Prostate gland (tissue), 2 donors: ENCODE data around the gene GLIPR1L1. TPM values are rescaled to one million over a fixed set of nuclear protein-coding genes. Genes with fewer than 3 reads are reported as not detected.

ENCODE experiments used
- DNase-seq: peaks from one replicate; pipeline ENCODE4 v3.0.0-alpha.2; 2019; ENCODE audit warnings: low spot score
- H3K27ac ChIP-seq, 2 donors: fragments of 200-600 bp; sonication (generic); 2 replicates each; pipeline ENCODE4 v1.5.1; 2017 to 2019
- H3K27me3 ChIP-seq: fragments of 200-600 bp; sonication (generic); replicated peaks from 2 replicates; pipeline ENCODE4 v1.5.1; 2019; ENCODE audit not compliant: insufficient read depth
- H3K36me3 ChIP-seq, 2 donors: fragments of 200-600 bp; sonication (generic); 1 replicate in 1 of 2; 2 replicates in 1 of 2; pipeline versions ENCODE4 v1.5.1 to v1.8.1; 2017 to 2019
- H3K4me1 ChIP-seq: fragments of 200-600 bp; sonication (generic); replicated peaks from 2 replicates; pipeline ENCODE4 v1.5.1; 2019
- H3K4me3 ChIP-seq, 2 donors: fragments of 200-600 bp; sonication (generic); 2 replicates each; pipeline ENCODE4 v1.5.1; 2017 to 2019
- H3K9me3 ChIP-seq: fragments of 200-600 bp; sonication (generic); 2 replicates; pipeline ENCODE4 v1.5.1; 2017
- POLR2A ChIP-seq: fragments of 450-650 bp; IDR thresholded peaks from one replicate; pipeline ENCODE4 v1.6.1; 2016; ENCODE audit warnings: antibody characterized with exemption, mild to moderate bottlenecking
- POLR2AphosphoS5 ChIP-seq: sonication (generic); formaldehyde crosslinking; IDR thresholded peaks from one replicate; pipeline ENCODE4 v1.6.1; 2017; ENCODE audit warnings: antibody characterized with exemption
- WGBS: methylation state at CpG from one replicate; pipeline ENCODE4 v1.1.5; 2018; 5-methylcytosine and 5-hydroxymethylcytosine counted together
- intact Hi-C: fragments of 100-400 bp; cut with DNase I; formaldehyde crosslinking; loops from one replicate; pipeline ENCODE4 v1.14.2; 2022
- total RNA-seq, 2 donors: library from RNA; depleted of rRNA; stranded (reverse); fragments of >200 nt; gene quantifications; one replicate each; pipeline ENCODE4 v1.1.0, GENCODE V29; 2016
- TF ChIP-seq, protein P1 (sequence below), 4 experiments: fragments of 200-600 bp in 2 of 4; fragments of 450-650 bp in 2 of 4; sonication (generic) in 2 of 4; IDR thresholded peaks; 1 replicate in 3 of 4; 2 replicates in 1 of 4; pipeline ENCODE4 v1.5.1; 2016 to 2019; ENCODE audit warnings: antibody characterized with exemption in 4 of 4, mild to moderate bottlenecking in 2 of 4, moderate library complexity in 2 of 4

Gene GLIPR1L1
- total RNA-seq, 2 donors from 2014 or later: 1.0 TPM; not detected in 1

DNA sequence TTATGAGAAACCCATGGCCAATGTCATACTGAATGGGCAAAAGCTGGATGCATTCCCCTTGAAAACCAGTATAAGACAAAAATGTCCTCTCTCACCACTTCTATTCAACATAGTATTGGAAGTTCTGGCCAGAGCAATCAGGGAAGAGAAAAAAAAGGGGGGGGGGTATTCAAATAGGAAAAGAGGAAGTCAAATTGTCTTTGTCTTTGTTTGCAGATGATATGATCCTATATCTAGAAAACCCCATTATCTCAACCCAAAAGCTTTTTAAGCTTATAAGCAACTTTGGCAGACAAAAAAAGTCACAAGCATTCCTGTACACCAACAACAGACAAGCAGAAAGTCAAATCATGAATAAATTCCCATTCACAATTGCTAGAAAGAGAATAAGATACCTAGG, 19.5 kb downstream of the GLIPR1L1 start:
- Histone ChIP-seq H3K4me3 (no peak overlapping the region), H3K36me3 (no peaks in the 10 kb centered on the region), H3K27ac (no peak overlapping the region), H3K27me3 (no peaks in the 10 kb centered on the region), H3K9me3 (no peaks in the 10 kb centered on the region), H3K4me1 (no peaks in the 10 kb centered on the region)
- TF ChIP-seq, protein P1, sequence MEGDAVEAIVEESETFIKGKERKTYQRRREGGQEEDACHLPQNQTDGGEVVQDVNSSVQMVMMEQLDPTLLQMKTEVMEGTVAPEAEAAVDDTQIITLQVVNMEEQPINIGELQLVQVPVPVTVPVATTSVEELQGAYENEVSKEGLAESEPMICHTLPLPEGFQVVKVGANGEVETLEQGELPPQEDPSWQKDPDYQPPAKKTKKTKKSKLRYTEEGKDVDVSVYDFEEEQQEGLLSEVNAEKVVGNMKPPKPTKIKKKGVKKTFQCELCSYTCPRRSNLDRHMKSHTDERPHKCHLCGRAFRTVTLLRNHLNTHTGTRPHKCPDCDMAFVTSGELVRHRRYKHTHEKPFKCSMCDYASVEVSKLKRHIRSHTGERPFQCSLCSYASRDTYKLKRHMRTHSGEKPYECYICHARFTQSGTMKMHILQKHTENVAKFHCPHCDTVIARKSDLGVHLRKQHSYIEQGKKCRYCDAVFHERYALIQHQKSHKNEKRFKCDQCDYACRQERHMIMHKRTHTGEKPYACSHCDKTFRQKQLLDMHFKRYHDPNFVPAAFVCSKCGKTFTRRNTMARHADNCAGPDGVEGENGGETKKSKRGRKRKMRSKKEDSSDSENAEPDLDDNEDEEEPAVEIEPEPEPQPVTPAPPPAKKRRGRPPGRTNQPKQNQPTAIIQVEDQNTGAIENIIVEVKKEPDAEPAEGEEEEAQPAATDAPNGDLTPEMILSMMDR (IDR thresholded peaks at IDR 0.05): no peak
- intact Hi-C loops: no loop called here
- no peak for DNase-seq

- Histone ChIP-seq H3K27me3 (no peaks in the 10 kb centered on the region), H3K4me3 (no peak overlapping the region), H3K4me1 (no peaks in the 10 kb centered on the region), H3K9me3 (no peaks in the 10 kb centered on the region), H3K36me3 (no peaks in the 10 kb centered on the region), H3K27ac (no peak overlapping the region)
- TF ChIP-seq, protein P1 (IDR thresholded peaks at IDR 0.05): no peak
- TF ChIP-seq POLR2A (no peak), POLR2AphosphoS5 (no peak)
- DNase-seq: no peak
- intact Hi-C loops: no loop called here
Observed at GRCh38 chr12:75360920-75361319, 26.4 kb downstream of the GLIPR1L1 start.

- TF ChIP-seq, protein P1 (IDR thresholded peaks at IDR 0.05): no peak
- TF ChIP-seq POLR2AphosphoS5 (no peak), POLR2A (no peak)
- Histone ChIP-seq H3K27ac (no peak overlapping the region), H3K4me1 (no peaks in the 10 kb centered on the region), H3K27me3 (no peaks in the 10 kb centered on the region), H3K4me3 (no peak overlapping the region), H3K36me3 (no peaks in the 10 kb centered on the region), H3K9me3 (no peaks in the 10 kb centered on the region)
- intact Hi-C loops: no loop called here
- WGBS: 63% methylated on average over 1 of the region's 1 CpG
- no peak for DNase-seq
Observed at GRCh38 chr12:75361408-75361807, 26.9 kb downstream of the GLIPR1L1 start.

- Histone ChIP-seq H3K4me3 (no peak overlapping the region), H3K27me3 (no peaks in the 10 kb centered on the region), H3K9me3 (no peaks in the 10 kb centered on the region), H3K27ac (no peak overlapping the region), H3K4me1 (no peaks in the 10 kb centered on the region), H3K36me3 (no peaks in the 10 kb centered on the region)
- TF ChIP-seq, protein P1 (IDR thresholded peaks at IDR 0.05): no peak
- TF ChIP-seq POLR2A: no peak
- no peak for TF ChIP-seq POLR2AphosphoS5
- intact Hi-C loops: no loop called here
- DNase-seq: no peak
Observed at GRCh38 chr12:75364919-75365318, 30.4 kb downstream of the GLIPR1L1 start.

DNA sequence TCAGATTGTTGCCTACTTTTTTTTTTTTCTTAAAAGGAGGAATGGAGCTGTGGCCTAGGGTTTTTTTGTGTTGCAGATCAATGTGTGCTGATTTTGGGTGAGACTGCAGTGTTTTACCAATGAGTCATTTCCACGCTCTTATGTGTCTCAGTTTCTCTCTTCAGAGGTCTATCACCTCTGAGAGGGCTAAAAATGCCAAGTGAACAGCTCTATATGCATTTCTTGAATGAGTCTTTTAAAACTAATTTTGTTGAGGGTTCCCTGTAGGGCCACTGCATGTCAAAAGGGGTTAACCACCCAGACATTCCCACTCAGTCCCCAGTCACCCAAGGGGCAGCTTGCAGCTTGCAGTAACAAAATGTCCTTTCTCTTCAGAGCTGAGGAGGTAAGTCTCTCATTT, 32.2 kb downstream of the GLIPR1L1 start:
- no peaks in the 10 kb centered on the region for H3K4me1 ChIP-seq
- no peak for DNase-seq
- no peaks in the 10 kb centered on the region for H3K36me3 ChIP-seq
- H3K27me3 ChIP-seq: no peaks in the 10 kb centered on the region
- H3K27ac ChIP-seq: no peak overlapping the region
- intact Hi-C loops: no loop called here
- H3K9me3 ChIP-seq: no peaks in the 10 kb centered on the region
- H3K4me3 ChIP-seq: no peak overlapping the region
- 83% methylated on average over 1 of the region's 1 CpG for WGBS
- TF ChIP-seq POLR2A: no peak
- TF ChIP-seq POLR2AphosphoS5: no peak
- TF ChIP-seq, protein P1 (IDR thresholded peaks at IDR 0.05): no peak
